ENCODE measurements around the gene NOP53. TPM values are rescaled to one million over a fixed set of nuclear protein-coding genes. Genes with fewer than 3 reads are reported as not detected.
A peak's percentile ranks its signal among the peaks of the same experiment; 100 is the strongest.

Gene NOP53
- total RNA-seq, 1 donor from 2014 or later = 89.9 TPM

GRCh38 chr19:47711652-47712242 lies 33.6 kb upstream of the NOP53 start:
- Mint-ChIP-seq H3K27me3 (ENCODE audit: low read depth, unreplicated experiment) (peaks cover 2% of the 10 kb centered on the region), H3K4me1 (ENCODE audit: low read depth, unreplicated experiment) (peaks cover 12% of the 10 kb centered on the region), H3K36me3 (ENCODE audit: low read depth, unreplicated experiment) (peaks cover 22% of the 10 kb centered on the region), H3K9me3 (ENCODE audit: unreplicated experiment) (peaks cover 9% of the 10 kb centered on the region), H3K4me3 (ENCODE audit: unreplicated experiment) (no peak overlapping the region), H3K27ac (ENCODE audit: unreplicated experiment) (no peak overlapping the region)
- H2AFZ ChIP-seq (ENCODE audit: low read depth, low read length) = no peak overlapping the region
- TF ChIP-seq EZH2 (IDR thresholded peaks at IDR 0.05; ENCODE audit: insufficient read depth, low read length) = no peak
- no peak for TF ChIP-seq CTCF (IDR thresholded peaks at IDR 0.05; ENCODE audit: insufficient read depth, low read depth, low read length)
- no peak overlapping the region for H3K4me2 ChIP-seq (ENCODE audit: low read length)
- DNase-seq (ENCODE audit: low read depth) (no peak), FAIRE-seq (no peak)
- H3K27me3 ChIP-seq (ENCODE audit: insufficient read depth, low read length) = no peaks in the 10 kb centered on the region
- peaks cover 5% of the 10 kb centered on the region for H3K4me1 ChIP-seq (ENCODE audit: insufficient read depth, low read length)
- no peak overlapping the region for H3K4me3 ChIP-seq (ENCODE audit: insufficient read depth, low read depth, low read length)
- H4K20me1 ChIP-seq (ENCODE audit: insufficient read depth, low read length) = peaks cover 27% of the 10 kb centered on the region
- H3K36me3 ChIP-seq (ENCODE audit: insufficient read depth, low read length) = peaks cover 2% of the 10 kb centered on the region
- peaks cover 39% of the 10 kb centered on the region for H3K79me2 ChIP-seq (ENCODE audit: insufficient read depth, low read length)
- no peak overlapping the region for H3K9ac ChIP-seq (ENCODE audit: low read length)
- H3K9me3 ChIP-seq (ENCODE audit: insufficient read depth, low read depth, low read length) = no peaks in the 10 kb centered on the region
- no peak overlapping the region for H3K27ac ChIP-seq (ENCODE audit: low read depth, low read length)

- Histone ChIP-seq H3K4me3 (ENCODE audit: insufficient read depth, low read depth, low read length) (peak within 1 kb of the TSS; percentile 93), H3K9ac (ENCODE audit: low read length) (peak within 1 kb of the TSS; percentile 99), H3K27me3 (ENCODE audit: insufficient read depth, low read length) (no peaks in the 10 kb centered on the region), H3K36me3 (ENCODE audit: insufficient read depth, low read length) (peaks cover 3% of the 10 kb centered on the region), H3K4me1 (ENCODE audit: insufficient read depth, low read length) (peaks cover 7% of the 10 kb centered on the region), H3K9me3 (ENCODE audit: insufficient read depth, low read depth, low read length) (no peaks in the 10 kb centered on the region), H2AFZ (ENCODE audit: low read depth, low read length) (peak within 1 kb of the TSS; percentile 84), H3K27ac (ENCODE audit: low read depth, low read length) (peak within 1 kb of the TSS; percentile 81), H4K20me1 (ENCODE audit: insufficient read depth, low read length) (peaks cover 31% of the 10 kb centered on the region), H3K79me2 (ENCODE audit: insufficient read depth, low read length) (peaks cover 50% of the 10 kb centered on the region), H3K4me2 (ENCODE audit: low read length) (peak within 1 kb of the TSS; percentile 92)
- no peaks in the 10 kb centered on the region for H3K27me3 Mint-ChIP-seq (ENCODE audit: low read depth, unreplicated experiment)
- H3K9me3 Mint-ChIP-seq (ENCODE audit: unreplicated experiment) = peaks cover 12% of the 10 kb centered on the region
- peak within 1 kb of the TSS; percentile 31 for H3K27ac Mint-ChIP-seq (ENCODE audit: unreplicated experiment)
- no peak for FAIRE-seq
- peak within 1 kb of the TSS; percentile 94 for H3K4me3 Mint-ChIP-seq (ENCODE audit: unreplicated experiment)
- peaks cover 21% of the 10 kb centered on the region for H3K4me1 Mint-ChIP-seq (ENCODE audit: low read depth, unreplicated experiment)
- peak; percentile 42 for TF ChIP-seq CTCF (IDR thresholded peaks at IDR 0.05; ENCODE audit: insufficient read depth, low read depth, low read length)
- no peak for TF ChIP-seq EZH2 (IDR thresholded peaks at IDR 0.05; ENCODE audit: insufficient read depth, low read length)
- DNase-seq (ENCODE audit: low read depth) = peak; percentile 45
- H3K36me3 Mint-ChIP-seq (ENCODE audit: low read depth, unreplicated experiment) = peaks cover 31% of the 10 kb centered on the region
Observed at GRCh38 chr19:47713046-47714021, 32.0 kb upstream of the NOP53 start, which contains the start of gene EHD2. Gene EHD2, plus strand, starts transcription at chr19:47713422. Its CDS starts 3,191 bp downstream, at chr19:47716613.

All from astrocyte (in vitro differentiated cells and primary cell).